PC-9 (cell line): Measurements from ENCODE around the gene TMEM185B.

Experiments
- CTCF ChIP-seq: fragments of 200-600 bp; sonication (generic); conservative IDR thresholded peaks from 2 replicates; pipeline ENCODE4 v1.6.1; 2017; ENCODE audit warnings: mixed run types, antibody characterized with exemption, mild to moderate bottlenecking, moderate library complexity
- EZH2 ChIP-seq: fragments of 200-600 bp; sonication (generic); IDR thresholded peaks from 2 replicates; pipeline ENCODE4 v1.8.0; 2017; ENCODE audit warnings: antibody characterized with exemption, low read depth

- no peak for TF ChIP-seq CTCF
- no peak for TF ChIP-seq EZH2
Observed at GRCh38 chr2:120256651-120257000, 33.4 kb upstream of the TMEM185B start.
